GM12878 (cell line): Measurements from ENCODE around the gene CCDC6. TPM values are rescaled to one million over a fixed set of nuclear protein-coding genes. Genes with fewer than 3 reads are reported as not detected.

Experiments
- ATAC-seq: fragments of 200-7000 bp; cut with Tn5 transposase; 3 replicates; pipeline ENCODE4 v1.9.1; 2020; ENCODE audit warnings: mild to moderate bottlenecking, moderate library complexity
- BruUV-seq: library from RNA; stranded (reverse); fragments of 400-500 nt; replicated peaks from 2 replicates; lab custom pipeline; 2021; lab: Mats Ljungman, UMichigan
- CTCF ChIA-PET: fragments of 300-600 bp; sonication (Branson Sonifier 250); formaldehyde crosslinking; extraction: SDS; loops from one replicate; lab custom pipeline; 2021; ENCODE audit warnings: inconsistent platforms; lab: Yijun Ruan, JAX
- POLR2A ChIA-PET: fragments of 350-600 bp; formaldehyde crosslinking; extraction: SDS; loops from one replicate; lab custom pipeline; 2021; ENCODE audit warnings: inconsistent platforms; lab: Charles Lee
- RAD21 ChIA-PET: fragments of 300-600 bp; sonication (Branson Sonifier 250); formaldehyde crosslinking; loops from one replicate; lab custom pipeline; 2023; ENCODE audit warnings: antibody characterized with exemption; ENCODE audit not compliant: unreplicated experiment; lab: Charles Lee
- SMC1A ChIA-PET: fragments of 300-600 bp; sonication (Branson Sonifier 250); formaldehyde crosslinking; loops from one replicate; lab custom pipeline; 2023; ENCODE audit not compliant: unreplicated experiment, uncharacterized antibody; lab: Charles Lee
- DNase-seq: peaks from one replicate; pipeline ENCODE4 v3.0.0-alpha.2; 2011; ENCODE audit warnings: low read depth, low spot score
- FAIRE-seq: peaks from 3 replicates; lab custom pipeline; 2011; peaks lifted over from hg19 to GRCh38; lab: Jason Lieb, UNC
- H2AFZ ChIP-seq: 2 replicates; pipeline ENCODE4 v1.6.0; 2011; ENCODE audit warnings: low read depth, low read length, control low read depth; ENCODE audit not compliant: control insufficient read depth
- H3K27ac ChIP-seq: 2 replicates; pipeline ENCODE4 v1.5.1; 2011; ENCODE audit warnings: control low read depth; ENCODE audit not compliant: control insufficient read depth, insufficient read depth
- H3K27me3 ChIP-seq, 2 experiments: replicated peaks in 1 of 2; 2 replicates each; pipeline versions ENCODE4 v1.6.0 to v1.6.1; 2011; ENCODE audit warnings: low read length in 1 of 2; ENCODE audit not compliant: control insufficient read depth in 2 of 2, insufficient read depth in 2 of 2
- H3K36me3 ChIP-seq, 2 experiments: 2 replicates each; pipeline ENCODE4 v1.5.1; 2011; ENCODE audit warnings: low read length in 1 of 2; ENCODE audit not compliant: control insufficient read depth in 2 of 2, insufficient read depth in 2 of 2
- H3K4me1 ChIP-seq: 2 replicates; pipeline ENCODE4 v1.6.1; 2011; ENCODE audit warnings: mild to moderate bottlenecking, low read length, moderate library complexity, mixed read lengths; ENCODE audit not compliant: control insufficient read depth, insufficient read depth
- H3K4me2 ChIP-seq: 2 replicates; pipeline ENCODE4 v1.6.0; 2011; ENCODE audit warnings: control low read depth; ENCODE audit not compliant: control insufficient read depth, insufficient read depth
- H3K4me3 ChIP-seq: fragments of 200-600 bp; sonication (generic); 2 replicates; pipeline ENCODE4 v1.5.1; 2016
- H3K79me2 ChIP-seq: 2 replicates; pipeline ENCODE4 v1.6.0; 2011; ENCODE audit warnings: low read length; ENCODE audit not compliant: control insufficient read depth, insufficient read depth
- H3K9ac ChIP-seq: 2 replicates; pipeline ENCODE4 v1.8.0; 2011; ENCODE audit warnings: low read length, control low read depth, mixed read lengths; ENCODE audit not compliant: control insufficient read depth, insufficient read depth
- H3K9me3 ChIP-seq: replicated peaks from 3 replicates; pipeline ENCODE4 v1.5.1; 2011; ENCODE audit warnings: mild to moderate bottlenecking, low read length; ENCODE audit not compliant: control insufficient read depth, insufficient read depth
- H4K20me1 ChIP-seq: 2 replicates; pipeline ENCODE4 v1.6.0; 2011; ENCODE audit not compliant: control insufficient read depth, insufficient read depth
- NFYA ChIP-seq: IDR thresholded peaks from 2 replicates; pipeline ENCODE4 v1.6.1; 2011; ENCODE audit warnings: low read depth, mild to moderate bottlenecking, low read length, improper control_type of control experiment, borderline replicate concordance
- ZZZ3 ChIP-seq: IDR thresholded peaks from 2 replicates; pipeline ENCODE4 v1.6.1; 2011; ENCODE audit warnings: low read depth; ENCODE audit not compliant: control insufficient read depth, insufficient read length
- WGBS: methylation state at CpG from one replicate; pipeline ENCODE4 v1.1.6; 2016; ENCODE audit warnings: low lambda C conversion rate; ENCODE audit not compliant: insufficient replicate concordance, insufficient coverage; ENCODE audit errors: missing lambda C conversion rate; 5-methylcytosine and 5-hydroxymethylcytosine counted together
- in situ Hi-C: fragments of 300-500 bp; cut with MboI; formaldehyde crosslinking; loops from 9 replicates; pipeline ENCODE4 v1.14.3; 2018; ENCODE audit warnings: mixed read lengths
- intact Hi-C: fragments of 100-400 bp; cut with micrococcal nuclease; formaldehyde crosslinking; loops from one replicate; pipeline ENCODE4 v1.14.2; 2022; ENCODE audit not compliant: unreplicated experiment
- polyA plus RNA-seq, 11 experiments: library from polyadenylated mRNA; depleted of rRNA in 4 of 11; unstranded in 6 of 11; stranded (reverse) in 5 of 11; fragments of >200 nt; fragmentation: Nextera tagmentation in 4 of 11; fragmentation: Illumina TruSeq in 1 of 11; extraction: Ambion mirVana in 4 of 11; extraction: Trizol in 1 of 11; gene quantifications; 1 replicate in 1 of 11; 2 replicates in 10 of 11; pipeline versions ENCODE4 v1.2.1 to v1.2.3, GENCODE V29; 2011 to 2016; ENCODE audit warnings: inconsistent platforms in 2 of 11, missing spikeins in 2 of 11, low read depth in 1 of 11
- total RNA-seq, 4 experiments: library from RNA; depleted of rRNA in 3 of 4; stranded (reverse); fragments of >200 nt in 3 of 4; fragmentation: Illumina TruSeq in 1 of 4; extraction: Trizol in 1 of 4; gene quantifications; 2 replicates each; pipeline versions ENCODE4 v1.2.1 to v1.2.3, GENCODE V29; 2013 to 2021
- TF ChIP-seq, protein P1 (sequence below): IDR thresholded peaks from 2 replicates; pipeline ENCODE4 v1.6.1; 2012; ENCODE audit warnings: low read depth, low read length, improper control_type of control experiment

The CCDC6 gene
- total and polyA plus RNA-seq, 10 of the 15 experiments (the other 5 are each of a cell fraction or from before 2014, with no cell fraction given), result 11.8 to 46.2 (median 26.7) TPM

DNA sequence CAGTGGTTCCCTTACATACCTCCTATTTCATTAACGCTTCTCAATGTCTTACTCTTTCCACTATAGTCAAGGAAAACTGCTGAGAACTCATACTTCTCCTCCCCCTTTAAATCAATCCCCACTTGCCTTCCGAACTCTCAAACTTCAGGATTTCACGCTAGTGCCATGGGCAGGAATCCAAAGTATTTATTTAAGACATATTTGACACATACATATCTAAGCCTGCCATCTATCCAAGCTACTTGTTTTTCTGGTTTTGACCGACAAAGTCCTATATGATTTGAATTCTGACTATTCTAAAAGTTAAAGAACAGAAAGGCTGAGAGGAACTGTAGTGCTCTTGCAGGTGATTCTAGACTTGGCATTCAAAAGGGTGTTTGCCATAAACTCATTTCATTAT is 51.8 kb downstream of the CCDC6 start:
- no peak overlapping the region for H3K9ac ChIP-seq
- TF ChIP-seq, protein P1, sequence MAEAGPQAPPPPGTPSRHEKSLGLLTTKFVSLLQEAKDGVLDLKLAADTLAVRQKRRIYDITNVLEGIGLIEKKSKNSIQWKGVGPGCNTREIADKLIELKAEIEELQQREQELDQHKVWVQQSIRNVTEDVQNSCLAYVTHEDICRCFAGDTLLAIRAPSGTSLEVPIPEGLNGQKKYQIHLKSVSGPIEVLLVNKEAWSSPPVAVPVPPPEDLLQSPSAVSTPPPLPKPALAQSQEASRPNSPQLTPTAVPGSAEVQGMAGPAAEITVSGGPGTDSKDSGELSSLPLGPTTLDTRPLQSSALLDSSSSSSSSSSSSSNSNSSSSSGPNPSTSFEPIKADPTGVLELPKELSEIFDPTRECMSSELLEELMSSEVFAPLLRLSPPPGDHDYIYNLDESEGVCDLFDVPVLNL, result no peak
- no peak for TF ChIP-seq ZZZ3
- ChIA-PET RAD21 (interaction anchor here (0.6 to 2.9 kb wide), 4 partner anchors 11 to 53 kb away, joined by 3 to 16 read pairs (median 4); no protein-coding TSS in a partner anchor), CTCF (interaction anchor here (0.9 to 2.3 kb wide), 5 partner anchors 9 to 24 kb away, joined by 3 to 10 read pairs (median 4); no protein-coding TSS in a partner anchor), SMC1A (interaction anchor here (0.6 to 5.7 kb wide), 4 partner anchors 10 to 53 kb away, joined by 3 to 35 read pairs (median 4); no protein-coding TSS in a partner anchor), POLR2A (interaction anchor here (0.5 to 1.9 kb wide), 3 partner anchors 9 to 21 kb away, joined by 3 to 4 read pairs (median 4); no protein-coding TSS in a partner anchor)
- H3K4me1 ChIP-seq, result no peaks in the 10 kb centered on the region
- no peak for ATAC-seq
- no peak overlapping the region for H3K27ac ChIP-seq
- no peak overlapping the region for H3K4me2 ChIP-seq
- H3K27me3 ChIP-seq, result no peaks in the 10 kb centered on the region
- no peak overlapping the region for H3K4me3 ChIP-seq
- no peaks in the 10 kb centered on the region; the same call in 1 of the 2 replicates for H4K20me1 ChIP-seq
- no peak for FAIRE-seq
- no peaks in the 10 kb centered on the region for H3K9me3 ChIP-seq
- no peak overlapping the region for H2AFZ ChIP-seq
- H3K36me3 ChIP-seq, result 0 out of 4 replicates have a peak, but pooled peaks cover 0 to 2% of the 10 kb centered on the region in 2 experiments
- intact Hi-C loops, result no loop called here
- DNase-seq, result no peak
- 97% methylated on average over 4 of the region's 4 CpGs for WGBS
- H3K79me2 ChIP-seq, result peaks cover 15% of the 10 kb centered on the region
- in situ Hi-C loops, result no loop called here
- BruUV-seq, result no TSS peak

DNA sequence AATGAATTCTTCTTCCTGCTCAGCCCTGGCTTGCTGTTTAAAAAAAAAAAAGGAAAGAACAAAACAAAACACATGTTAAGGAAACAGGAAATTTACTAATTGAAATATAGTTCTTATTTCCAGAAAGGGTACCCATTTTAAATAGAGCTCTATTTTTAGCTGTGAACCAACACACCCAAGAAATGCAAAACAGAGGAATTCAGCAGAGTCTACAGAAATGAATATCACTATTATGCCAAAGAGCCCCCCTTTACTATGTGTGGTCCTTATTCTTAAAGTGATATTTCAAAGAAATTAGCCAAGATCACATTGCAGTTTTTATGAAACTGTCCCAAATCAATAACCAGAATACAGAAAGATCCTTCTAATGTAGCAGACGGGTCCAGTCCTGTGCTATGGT is 53.7 kb downstream of the CCDC6 start:
- H3K27me3 ChIP-seq, result no peaks in the 10 kb centered on the region
- no peaks in the 10 kb centered on the region for H3K4me1 ChIP-seq
- RAD21 ChIA-PET, result interaction anchor here (0.8 to 1.5 kb wide), 5 partner anchors 12 to 54 kb away, joined by 3 to 7 read pairs (median 5); partner anchors contain the start of gene CCDC6
- H4K20me1 ChIP-seq, result no peaks in the 10 kb centered on the region
- H3K9me3 ChIP-seq, result no peaks in the 10 kb centered on the region
- ATAC-seq (peak; percentile 54), FAIRE-seq (no peak), DNase-seq (no peak)
- H3K79me2 ChIP-seq, result peaks cover 9% of the 10 kb centered on the region
- intact Hi-C loops (no loop called here), in situ Hi-C loops (no loop called here)
- no peak overlapping the region for H3K27ac ChIP-seq
- no TSS peak for BruUV-seq
- no peak for TF ChIP-seq NFYA
- CTCF ChIA-PET, result interaction anchor here (0.6 to 3.6 kb wide), 8 partner anchors 12 to 57 kb away, joined by 3 to 18 read pairs (median 6); no protein-coding TSS in a partner anchor
- POLR2A ChIA-PET, result no interaction called here
- H3K4me2 ChIP-seq, result no peak overlapping the region
- no peak overlapping the region for H3K9ac ChIP-seq
- H3K36me3 ChIP-seq, result peaks cover 0 to 11% of the 10 kb centered on the region in 2 experiments; a peak in 1 of 4 replicates
- 37% methylated on average over 1 of the region's 1 CpG for WGBS
- H2AFZ ChIP-seq, result no peak overlapping the region
- SMC1A ChIA-PET, result interaction anchor here (0.6 to 5.7 kb wide), 12 partner anchors 9 to 54 kb away, joined by 3 to 35 read pairs (median 3); partner anchors contain the start of gene CCDC6
- H3K4me3 ChIP-seq, result no peak overlapping the region
